SK-N-SH (cell line): ENCODE results near the gene NT5DC3.

Experiments
- EZH2phosphoT487 ChIP-seq: fragments of 200-600 bp; sonication (generic); IDR thresholded peaks from 2 replicates; pipeline ENCODE4 v1.6.1; 2017; ENCODE audit warnings: low read depth, mixed run types, mild to moderate bottlenecking, antibody characterized with exemption, moderate library complexity, borderline replicate concordance
- RAD21 ChIP-seq: IDR thresholded peaks from 2 replicates; pipeline ENCODE4 v1.6.1; 2012; ENCODE audit warnings: mild to moderate bottlenecking, low read length
- RFX5 ChIP-seq: IDR thresholded peaks from 2 replicates; pipeline ENCODE4 v1.6.1; 2012; ENCODE audit warnings: mild to moderate bottlenecking, improper control_type of control experiment, low read length
- YY1 ChIP-seq: IDR thresholded peaks from 2 replicates; pipeline ENCODE4 v1.4.0; 2012; ENCODE audit warnings: low read depth, mild to moderate bottlenecking
- TF ChIP-seq, protein P1 (sequence below): fragments of 200-600 bp; sonication (generic); IDR thresholded peaks from 2 replicates; pipeline ENCODE4 v1.6.1; 2017; ENCODE audit warnings: antibody characterized with exemption, mild to moderate bottlenecking, moderate library complexity

DNA sequence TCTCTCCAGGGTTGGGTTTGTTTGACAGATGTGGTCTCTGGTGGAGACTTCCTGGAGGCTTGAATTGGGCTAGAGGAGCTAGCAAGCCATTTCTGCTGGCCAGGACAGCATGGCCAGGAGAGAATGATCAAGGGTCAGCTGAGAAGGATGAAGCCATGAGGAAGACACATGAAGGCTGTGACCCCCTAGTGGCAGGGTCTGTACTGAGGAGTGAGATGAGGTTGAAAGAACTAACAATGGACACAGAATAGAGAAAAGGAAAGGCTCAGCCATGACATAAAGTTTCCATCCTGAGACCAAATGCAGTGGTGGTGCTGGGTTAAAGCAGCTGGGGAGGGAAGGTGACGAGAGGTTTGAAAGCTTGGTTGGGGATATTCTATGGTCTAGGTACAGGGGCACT lies 89.9 kb downstream of the NT5DC3 start:
- TF ChIP-seq RFX5: no peak
- TF ChIP-seq RAD21: no peak
- TF ChIP-seq, protein P1, sequence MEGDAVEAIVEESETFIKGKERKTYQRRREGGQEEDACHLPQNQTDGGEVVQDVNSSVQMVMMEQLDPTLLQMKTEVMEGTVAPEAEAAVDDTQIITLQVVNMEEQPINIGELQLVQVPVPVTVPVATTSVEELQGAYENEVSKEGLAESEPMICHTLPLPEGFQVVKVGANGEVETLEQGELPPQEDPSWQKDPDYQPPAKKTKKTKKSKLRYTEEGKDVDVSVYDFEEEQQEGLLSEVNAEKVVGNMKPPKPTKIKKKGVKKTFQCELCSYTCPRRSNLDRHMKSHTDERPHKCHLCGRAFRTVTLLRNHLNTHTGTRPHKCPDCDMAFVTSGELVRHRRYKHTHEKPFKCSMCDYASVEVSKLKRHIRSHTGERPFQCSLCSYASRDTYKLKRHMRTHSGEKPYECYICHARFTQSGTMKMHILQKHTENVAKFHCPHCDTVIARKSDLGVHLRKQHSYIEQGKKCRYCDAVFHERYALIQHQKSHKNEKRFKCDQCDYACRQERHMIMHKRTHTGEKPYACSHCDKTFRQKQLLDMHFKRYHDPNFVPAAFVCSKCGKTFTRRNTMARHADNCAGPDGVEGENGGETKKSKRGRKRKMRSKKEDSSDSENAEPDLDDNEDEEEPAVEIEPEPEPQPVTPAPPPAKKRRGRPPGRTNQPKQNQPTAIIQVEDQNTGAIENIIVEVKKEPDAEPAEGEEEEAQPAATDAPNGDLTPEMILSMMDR: no peak; the same call in 1 of the 2 replicates
- no peak for TF ChIP-seq EZH2phosphoT487
- no peak for TF ChIP-seq YY1
